SU-DHL-6 (cell line): ENCODE data around the gene KCNJ1.

Experiments
- H2AFZ ChIP-seq: fragments of 200-600 bp; sonication (generic); 2 replicates; pipeline ENCODE4 v1.6.1; 2014; ENCODE audit warnings: low read depth, mild to moderate bottlenecking, moderate library complexity, mixed read lengths, antibody characterized with exemption, low read length; ENCODE audit not compliant: severe bottlenecking
- H3F3A ChIP-seq: fragments of 200-600 bp; shearing (Covaris generic); 2 replicates; pipeline ENCODE4 v1.6.0; 2016; ENCODE audit warnings: antibody characterized with exemption, mild to moderate bottlenecking; ENCODE audit not compliant: insufficient read depth
- H3K27ac ChIP-seq: fragments of 200-600 bp; sonication (generic); 2 replicates; pipeline ENCODE4 v1.5.1; 2016; ENCODE audit warnings: low read depth, mild to moderate bottlenecking, low read length, moderate library complexity, mixed read lengths
- H3K27me3 ChIP-seq: fragments of 200-600 bp; sonication (generic), shearing (Covaris generic); 2 replicates; pipeline ENCODE4 v1.6.0; 2014; ENCODE audit warnings: mild to moderate bottlenecking, low read length
- H3K36me3 ChIP-seq: fragments of 200-600 bp; sonication (generic); 2 replicates; pipeline ENCODE4 v1.6.1; 2014; ENCODE audit warnings: mild to moderate bottlenecking, low read length, mixed read lengths
- H3K4me2 ChIP-seq: fragments of 300-600, 200-600 bp; shearing (Covaris generic), sonication (generic); 2 replicates; pipeline ENCODE4 v1.6.0; 2014; ENCODE audit warnings: low read length, low read depth, mild to moderate bottlenecking; ENCODE audit not compliant: poor library complexity, severe bottlenecking
- H3K4me3 ChIP-seq: fragments of 200-600 bp; sonication (generic); 2 replicates; pipeline ENCODE4 v1.5.1; 2014; ENCODE audit warnings: antibody characterized with exemption, low read length, mild to moderate bottlenecking, mixed read lengths; ENCODE audit not compliant: insufficient read depth, poor library complexity, severe bottlenecking
- H3K79me2 ChIP-seq: fragments of 200-600 bp; sonication (generic); 2 replicates; pipeline ENCODE4 v1.6.1; 2014; ENCODE audit warnings: mild to moderate bottlenecking, low read length, moderate library complexity; ENCODE audit not compliant: insufficient read depth
- H3K9ac ChIP-seq: fragments of 200-600 bp; sonication (generic); 2 replicates; pipeline ENCODE4 v1.7.0; 2014; ENCODE audit warnings: mild to moderate bottlenecking, low read length
- H3K9me2 ChIP-seq: fragments of 200-600 bp; sonication (generic); replicated peaks from 2 replicates; pipeline ENCODE4 v1.6.1; 2014; ENCODE audit warnings: low read length; ENCODE audit not compliant: insufficient read depth
- H3K9me3 ChIP-seq: fragments of 200-600 bp; sonication (generic); 2 replicates; pipeline ENCODE4 v1.6.1; 2014; ENCODE audit warnings: low read length, mixed read lengths; ENCODE audit not compliant: insufficient read depth
- H4K20me1 ChIP-seq: fragments of 200-600 bp; sonication (generic); 2 replicates; pipeline ENCODE4 v1.6.1; 2014; ENCODE audit warnings: low read depth, mild to moderate bottlenecking, antibody characterized with exemption, low read length, moderate library complexity, mixed read lengths
- EZH2phosphoT487 ChIP-seq: fragments of 200-600 bp; sonication (generic), shearing (Covaris generic); conservative IDR thresholded peaks from 2 replicates; pipeline ENCODE4 v1.6.1; 2018; ENCODE audit warnings: mild to moderate bottlenecking, antibody characterized with exemption, low read length, moderate library complexity, mixed read lengths
- TF ChIP-seq, protein P1 (sequence below): fragments of 200-600 bp; sonication (generic); IDR thresholded peaks from one replicate; pipeline ENCODE4 v1.5.1; 2017; ENCODE audit warnings: antibody characterized with exemption, mild to moderate bottlenecking, low read length, moderate library complexity; ENCODE audit not compliant: insufficient read depth, poor library complexity, severe bottlenecking

KCNJ1 gene

DNA sequence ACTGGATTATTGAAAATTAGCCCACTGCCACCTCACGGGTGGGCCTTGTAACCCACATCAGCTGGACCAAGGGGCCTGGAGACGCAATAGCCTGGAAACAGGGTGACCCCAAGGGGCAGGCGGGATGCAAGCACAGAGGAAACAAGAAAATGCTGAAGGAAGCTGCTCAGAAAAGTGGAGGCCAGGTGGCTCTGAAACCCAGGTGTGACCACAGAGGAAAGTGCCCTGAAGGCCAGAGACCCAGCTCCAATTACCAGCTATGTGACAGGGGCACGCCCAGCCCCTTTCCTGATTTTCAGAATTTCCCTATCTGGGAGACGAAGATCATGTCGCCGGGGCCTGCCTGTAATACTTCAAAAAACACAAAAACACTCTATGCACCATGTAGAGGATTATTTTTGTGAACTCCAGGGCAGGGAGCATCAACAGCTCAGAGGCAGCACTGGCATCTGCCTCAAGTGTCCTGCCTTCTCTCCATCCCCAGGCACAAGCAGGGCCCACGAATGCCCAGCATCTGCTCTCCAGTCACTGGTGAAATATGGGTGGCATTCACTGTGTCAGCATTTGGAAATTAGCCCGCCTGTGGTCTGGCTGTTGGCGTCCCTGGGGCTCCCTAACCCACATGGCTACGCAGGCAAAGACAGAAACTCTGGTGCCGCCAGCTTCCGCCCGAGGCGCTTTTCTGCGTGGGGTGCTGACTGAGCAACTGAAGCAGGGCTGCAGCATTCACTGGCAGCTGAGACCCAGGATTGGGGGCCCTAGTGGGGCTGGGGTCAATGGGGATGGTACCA, 6.3 kb downstream of the KCNJ1 start:
- no peaks in the 10 kb centered on the region for H3K79me2 ChIP-seq
- H3K4me2 ChIP-seq = no peak overlapping the region
- no peaks in the 10 kb centered on the region for H3K9me3 ChIP-seq
- H3K9ac ChIP-seq = no peak overlapping the region
- H3K4me3 ChIP-seq = no peak overlapping the region
- no peak overlapping the region for H3K27ac ChIP-seq
- H3K9me2 ChIP-seq = no peaks in the 10 kb centered on the region
- H3K27me3 ChIP-seq = no peaks in the 10 kb centered on the region
- no peak for TF ChIP-seq EZH2phosphoT487
- no peaks in the 10 kb centered on the region for H3K36me3 ChIP-seq
- H2AFZ ChIP-seq = no peak overlapping the region
- H3F3A ChIP-seq = no peaks in the 10 kb centered on the region
- no peaks in the 10 kb centered on the region for H4K20me1 ChIP-seq

- Histone ChIP-seq H3K36me3 (no peaks in the 10 kb centered on the region), H3K9me3 (no peaks in the 10 kb centered on the region), H3K4me2 (no peak overlapping the region), H3F3A (no peaks in the 10 kb centered on the region), H4K20me1 (no peaks in the 10 kb centered on the region), H3K27me3 (no peaks in the 10 kb centered on the region), H3K9ac (0 out of 2 replicates have a peak overlapping the region, but pooled peaks have one; percentile 13), H3K79me2 (no peaks in the 10 kb centered on the region), H3K9me2 (no peaks in the 10 kb centered on the region), H2AFZ (no peak overlapping the region), H3K4me3 (no peak overlapping the region), H3K27ac (no peak overlapping the region)
- TF ChIP-seq, protein P1, sequence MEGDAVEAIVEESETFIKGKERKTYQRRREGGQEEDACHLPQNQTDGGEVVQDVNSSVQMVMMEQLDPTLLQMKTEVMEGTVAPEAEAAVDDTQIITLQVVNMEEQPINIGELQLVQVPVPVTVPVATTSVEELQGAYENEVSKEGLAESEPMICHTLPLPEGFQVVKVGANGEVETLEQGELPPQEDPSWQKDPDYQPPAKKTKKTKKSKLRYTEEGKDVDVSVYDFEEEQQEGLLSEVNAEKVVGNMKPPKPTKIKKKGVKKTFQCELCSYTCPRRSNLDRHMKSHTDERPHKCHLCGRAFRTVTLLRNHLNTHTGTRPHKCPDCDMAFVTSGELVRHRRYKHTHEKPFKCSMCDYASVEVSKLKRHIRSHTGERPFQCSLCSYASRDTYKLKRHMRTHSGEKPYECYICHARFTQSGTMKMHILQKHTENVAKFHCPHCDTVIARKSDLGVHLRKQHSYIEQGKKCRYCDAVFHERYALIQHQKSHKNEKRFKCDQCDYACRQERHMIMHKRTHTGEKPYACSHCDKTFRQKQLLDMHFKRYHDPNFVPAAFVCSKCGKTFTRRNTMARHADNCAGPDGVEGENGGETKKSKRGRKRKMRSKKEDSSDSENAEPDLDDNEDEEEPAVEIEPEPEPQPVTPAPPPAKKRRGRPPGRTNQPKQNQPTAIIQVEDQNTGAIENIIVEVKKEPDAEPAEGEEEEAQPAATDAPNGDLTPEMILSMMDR = peak; percentile 66
- no peak for TF ChIP-seq EZH2phosphoT487
Measured at GRCh38 chr11:128859563-128860441, 7.3 kb downstream of the KCNJ1 start.

- Histone ChIP-seq H3K9me2 (no peaks in the 10 kb centered on the region), H3K4me3 (no peak overlapping the region), H3K27me3 (no peaks in the 10 kb centered on the region), H3K9ac (no peak overlapping the region), H3K36me3 (no peaks in the 10 kb centered on the region), H3K9me3 (no peaks in the 10 kb centered on the region), H3K79me2 (no peaks in the 10 kb centered on the region), H3F3A (no peaks in the 10 kb centered on the region), H3K4me2 (no peak overlapping the region), H2AFZ (no peak overlapping the region), H4K20me1 (no peaks in the 10 kb centered on the region), H3K27ac (no peak overlapping the region)
- TF ChIP-seq, protein P1 = no peak
- TF ChIP-seq EZH2phosphoT487 = no peak
Measured at GRCh38 chr11:128857341-128857740, 9.8 kb downstream of the KCNJ1 start.
